NCI-H2081 treated with DMSO at 0.1 percent for 48 hours (cell line): ENCODE data around the gene HOATZ.

ENCODE experiments used
- DNase-seq: peaks from one replicate; lab custom pipeline; 2025; lab: John Stamatoyannopoulos, UW

The HOATZ gene

DNA sequence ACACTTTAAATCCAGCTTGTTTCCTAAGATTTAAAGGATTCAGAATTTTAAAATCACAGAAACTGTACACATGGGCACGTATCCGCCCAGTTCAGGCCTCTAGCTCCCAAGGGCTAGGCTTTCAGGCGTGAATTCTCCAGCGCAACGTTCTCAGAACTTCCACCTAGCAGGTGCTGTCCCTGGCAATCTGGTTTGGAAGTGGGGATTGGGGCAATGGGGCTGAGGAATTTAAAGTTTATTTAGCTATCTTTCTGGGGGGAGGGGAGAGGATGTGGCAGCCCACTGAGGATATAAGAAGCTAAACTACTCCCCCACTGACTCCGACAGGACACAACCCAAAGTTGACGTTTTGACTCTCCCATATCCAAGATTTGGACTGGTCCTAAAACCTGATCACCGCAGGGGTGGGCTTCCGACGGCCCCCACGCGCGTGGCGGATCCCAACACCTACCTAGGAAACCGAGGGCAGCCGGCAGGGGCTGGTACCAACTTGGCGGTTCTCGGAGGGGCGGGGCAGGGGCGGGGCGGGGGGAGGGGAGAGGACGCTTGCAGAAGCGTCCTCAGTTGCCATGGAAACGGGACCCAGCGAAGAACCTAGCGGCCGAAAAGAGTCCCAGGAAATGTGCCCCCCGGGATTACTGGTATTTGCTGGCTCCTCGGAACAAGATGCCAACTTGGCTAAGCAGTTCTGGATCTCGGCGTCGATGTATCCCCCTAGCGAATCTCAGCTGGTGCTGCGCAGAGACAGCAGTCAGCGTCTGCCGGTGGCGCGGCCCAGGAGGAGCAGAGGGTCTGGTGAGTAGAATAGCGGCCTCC lies at the start of gene HOATZ:
Gene HOATZ, plus strand, starts transcription at position 563 of the 816 bp plus-strand sequence. Its CDS starts 7 bp downstream, at position 570.
- DNase-seq: no peak

DNA sequence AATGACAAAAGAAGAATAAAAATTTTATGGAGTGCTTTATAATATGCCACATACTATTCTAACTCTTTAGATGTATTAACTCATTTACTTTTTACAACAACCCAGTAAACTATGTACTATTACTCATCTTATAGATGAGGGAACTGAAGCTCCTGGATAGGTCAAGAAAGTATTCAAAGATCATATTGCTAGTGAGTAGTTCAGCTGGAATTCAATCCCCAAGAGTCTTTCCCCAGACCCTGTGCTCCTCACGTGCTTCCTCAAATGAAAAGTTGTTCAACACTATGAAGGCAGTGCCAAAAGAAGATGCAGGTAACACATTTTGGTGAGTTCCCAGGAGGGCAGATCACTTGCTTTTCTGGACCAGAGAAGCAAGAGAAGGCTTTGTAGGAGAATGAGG lies 49.2 kb upstream of the HOATZ start:
- DNase-seq: no peak

DNA sequence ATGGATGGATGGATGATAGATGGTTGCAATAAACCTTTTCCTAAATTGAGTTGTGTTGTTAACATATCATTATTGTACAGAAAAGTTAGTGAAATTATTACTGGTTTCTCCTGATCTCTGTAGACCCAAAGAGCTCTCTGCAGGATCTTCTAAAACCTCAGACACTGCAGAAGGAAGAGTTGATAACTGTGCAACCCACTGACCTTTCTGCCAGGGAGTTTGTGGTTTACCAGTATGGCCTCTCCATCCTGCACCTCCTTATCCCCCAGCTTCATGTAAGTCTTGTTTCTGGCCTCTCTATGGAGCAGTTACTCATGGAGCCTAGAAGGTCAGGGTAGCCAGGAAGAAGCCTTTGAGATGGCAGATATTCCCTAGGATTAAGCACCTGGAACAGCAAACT lies 48.0 kb upstream of the HOATZ start:
- no peak for DNase-seq

GRCh38 chr11:111469200-111469599 lies 45.4 kb upstream of the HOATZ start:
- no peak for DNase-seq

GRCh38 chr11:111472228-111472627 lies 42.4 kb upstream of the HOATZ start:
- no peak for DNase-seq

DNA sequence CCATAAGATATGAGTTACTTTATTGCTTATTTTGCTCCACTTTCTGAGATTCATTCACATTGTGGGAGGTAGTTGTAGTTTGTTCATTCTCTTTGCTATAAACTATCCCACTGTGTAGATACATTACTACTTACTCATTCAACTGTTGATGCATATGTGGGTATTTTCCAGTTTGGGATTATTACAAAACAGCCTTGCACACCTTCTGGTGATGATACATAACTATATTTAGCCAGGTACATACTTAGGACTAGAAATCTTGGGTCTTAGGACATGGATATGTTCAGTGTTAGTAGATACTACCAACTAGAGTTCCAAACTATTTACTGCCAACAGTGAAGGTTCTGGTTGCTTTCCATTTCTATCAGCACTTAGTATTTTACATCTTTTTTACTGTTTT lies 40.1 kb upstream of the HOATZ start:
- DNase-seq: no peak

GRCh38 chr11:111476366-111476765 lies 38.2 kb upstream of the HOATZ start:
- DNase-seq: no peak

GRCh38 chr11:111476956-111477355 lies 37.6 kb upstream of the HOATZ start:
- DNase-seq: no peak

- no peak for DNase-seq
Measured at GRCh38 chr11:111477898-111478297, 36.7 kb upstream of the HOATZ start.

- no peak for DNase-seq
Measured at GRCh38 chr11:111479666-111480065, 34.9 kb upstream of the HOATZ start.

GRCh38 chr11:111483431-111483830 lies 31.1 kb upstream of the HOATZ start:
- no peak for DNase-seq

GRCh38 chr11:111490496-111490895 lies 24.1 kb upstream of the HOATZ start:
- no peak for DNase-seq

- DNase-seq: no peak
Measured at GRCh38 chr11:111494040-111494439, 20.5 kb upstream of the HOATZ start.

DNA sequence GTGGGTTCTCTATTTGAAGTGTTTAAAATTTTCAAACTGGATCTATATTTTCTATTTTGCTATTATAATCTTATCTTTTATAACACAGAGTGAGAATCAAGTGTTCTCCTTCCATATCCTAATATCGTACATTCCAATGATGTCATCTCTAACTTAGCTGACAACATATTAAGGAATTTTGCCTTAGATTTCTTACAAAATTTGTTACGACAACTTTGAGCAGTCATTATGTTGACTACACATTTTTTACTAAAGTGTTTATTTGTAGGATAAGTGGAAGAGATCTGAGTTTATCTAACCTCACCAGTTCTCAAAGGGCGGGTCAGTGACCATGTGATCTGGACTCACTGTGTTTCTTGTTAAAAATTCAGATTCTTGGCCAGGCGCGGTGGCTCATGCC lies 15.1 kb upstream of the HOATZ start:
- DNase-seq: no peak

- no peak for DNase-seq
Measured at GRCh38 chr11:111500481-111500880, 14.1 kb upstream of the HOATZ start.

DNA sequence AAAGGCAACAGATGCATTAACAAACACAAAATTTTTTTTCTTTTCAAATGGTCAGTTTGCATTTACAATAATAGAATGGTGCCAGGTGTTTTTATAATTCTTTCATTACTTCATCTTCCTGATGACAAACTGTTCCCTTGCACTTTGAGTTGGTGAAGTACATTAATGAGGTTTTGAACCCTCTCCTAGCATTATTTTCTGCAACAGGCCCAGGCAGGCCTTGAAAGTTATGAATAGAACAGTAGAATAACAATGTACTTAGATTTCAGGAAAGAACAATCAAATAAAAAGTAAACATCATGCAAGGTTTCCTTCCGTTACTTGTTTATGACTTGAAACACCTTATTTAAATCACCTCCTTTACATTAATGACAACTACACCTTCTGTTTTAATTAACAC lies 12.0 kb upstream of the HOATZ start:
- no peak for DNase-seq

- no peak for DNase-seq
Measured at GRCh38 chr11:111510311-111510710, 4.3 kb upstream of the HOATZ start.

DNA sequence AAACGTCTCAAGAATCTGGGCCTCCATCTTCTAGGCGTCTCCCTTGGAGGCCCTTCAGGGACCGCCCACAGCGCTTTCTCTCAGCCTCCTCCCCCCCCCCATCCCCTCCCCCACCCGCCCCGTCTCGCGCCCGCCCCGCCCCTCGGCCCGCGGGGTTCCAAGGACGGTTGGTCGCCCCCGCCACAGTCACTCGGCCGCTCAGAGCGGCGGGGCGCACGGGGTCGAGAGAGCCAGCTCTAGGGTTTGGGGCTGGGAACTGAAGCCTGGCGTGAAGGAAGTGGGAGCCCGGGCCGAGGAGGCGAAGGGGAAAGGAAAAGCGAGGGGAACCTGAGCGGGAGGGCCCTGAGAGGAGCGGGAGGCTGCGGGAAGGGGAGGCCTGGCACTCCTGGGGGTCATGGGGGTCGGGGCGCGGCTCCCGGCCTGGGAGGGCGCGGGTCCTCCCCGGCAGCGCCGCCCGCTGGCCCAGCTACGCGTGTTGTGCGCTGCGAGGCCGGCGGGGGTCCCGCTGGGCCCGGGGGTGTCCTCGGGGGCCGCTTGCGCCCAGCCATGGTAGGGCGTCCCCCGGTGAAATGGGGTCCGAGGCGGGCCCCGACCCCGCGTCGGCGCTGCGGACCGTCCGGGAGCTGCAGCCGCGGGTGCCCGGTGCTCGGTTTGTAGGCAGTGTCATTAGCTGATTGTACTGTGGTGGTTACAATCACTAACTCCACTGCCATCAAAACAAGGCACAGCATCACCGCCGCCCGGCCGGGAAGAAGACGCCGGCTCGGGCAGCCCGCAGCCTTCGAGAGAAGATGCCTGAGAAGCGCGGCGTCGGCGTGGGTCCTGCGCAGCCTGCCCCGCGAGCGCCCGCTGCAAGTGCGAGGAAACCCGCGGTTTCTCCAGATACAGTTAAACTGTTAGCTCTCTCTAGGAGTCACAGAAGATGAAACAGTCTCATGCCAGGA lies 2.0 kb upstream of the HOATZ start, which contains the start of gene BTG4:
Gene BTG4, minus strand, starts transcription at position 91 of the 944 bp plus-strand sequence. CDS start 13,610 bp downstream, outside the sequence.
- no peak for DNase-seq

GRCh38 chr11:111513240-111513605 lies 1.4 kb upstream of the HOATZ start:
- DNase-seq: no peak

GRCh38 chr11:111515591-111515990 lies 1.0 kb downstream of the HOATZ start:
- DNase-seq: no peak

- DNase-seq: no peak
Measured at GRCh38 chr11:111518668-111519067, 4.1 kb downstream of the HOATZ start.

DNA sequence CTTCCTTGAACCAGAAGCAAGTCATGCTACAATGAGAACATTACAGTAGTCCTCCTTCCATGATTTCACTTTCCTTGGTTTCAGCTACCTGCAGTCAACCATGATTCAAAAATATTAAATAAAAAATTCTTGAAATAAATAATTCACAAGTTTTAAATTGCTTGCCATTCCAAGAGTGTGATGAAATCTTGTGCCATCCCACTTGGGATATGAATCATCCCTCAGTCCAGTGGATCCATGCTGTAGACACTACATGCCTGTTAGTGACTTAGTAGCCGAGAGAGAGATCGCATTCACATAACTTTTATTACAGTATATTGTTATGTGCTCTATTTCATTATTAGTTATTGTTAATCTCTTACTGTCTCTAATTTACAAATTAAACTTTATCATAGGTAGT lies 6.0 kb downstream of the HOATZ start:
- DNase-seq: no peak

DNA sequence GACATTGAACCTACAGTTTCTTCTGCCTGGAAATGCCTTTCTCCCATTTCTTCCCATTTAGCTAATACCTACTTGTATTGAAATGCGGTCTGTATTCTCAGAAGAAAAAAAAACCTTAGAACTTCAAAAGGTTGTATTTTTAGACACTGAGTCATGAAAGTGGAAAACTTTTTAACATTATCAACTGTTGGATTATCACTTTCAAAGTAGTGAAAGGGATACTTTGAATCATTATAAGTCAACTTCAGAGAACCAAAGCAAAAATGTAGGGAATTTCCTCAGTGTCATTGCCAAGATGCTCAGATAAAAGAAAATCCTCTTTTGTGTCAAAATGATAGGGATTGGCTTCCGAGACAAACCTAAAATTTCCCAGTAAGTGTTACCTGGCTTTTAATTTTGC lies 6.6 kb downstream of the HOATZ start:
- DNase-seq: no peak
